Measurements from ENCODE around the gene TIMM29. TPM values are rescaled to one million over a fixed set of nuclear protein-coding genes. Genes with fewer than 3 reads are reported as not detected.

TIMM29 gene
- total RNA-seq, result 10 to 100 TPM; 25.7 to 36.3 (median 33.0) TPM

GRCh38 chr19:10928563-10929401 is at the start of gene TIMM29, which contains the start of gene YIPF2:
Gene TIMM29, plus strand, starts transcription at chr19:10928811. Its CDS starts 12 bp downstream, at chr19:10928823.
Gene YIPF2, minus strand, starts transcription at chr19:10928639. Its CDS starts 229 bp downstream, at chr19:10928410.
- TF ChIP-seq CTCF (IDR thresholded peaks at IDR 0.05), result no peak
- peak in 2 of 3 donors; percentile 12 to 47 for TF ChIP-seq POLR2AphosphoS5 (IDR thresholded peaks at IDR 0.05)
- no peak for TF ChIP-seq EP300 (IDR thresholded peaks at IDR 0.05)
- no peak for TF ChIP-seq POLR2A (IDR thresholded peaks at IDR 0.05)
- H3K36me3 ChIP-seq, result peaks cover 23% of the 10 kb centered on the region
- peak; percentile 97 to 98 for DNase-seq (ENCODE audit: low spot score in 2 of 2)
- peak within 1 kb of the TSS; percentile 92 for H3K27ac ChIP-seq
- peaks cover 34% of the 10 kb centered on the region for H3K4me1 ChIP-seq
- H3K4me3 ChIP-seq, result peak within 1 kb of the TSS; percentile 99
- no peaks in the 10 kb centered on the region for H3K9me3 ChIP-seq
- under 1% methylated on average over 36 of the region's 96 CpGs for WGBS
- no peaks in the 10 kb centered on the region for H3K27me3 ChIP-seq

DNA sequence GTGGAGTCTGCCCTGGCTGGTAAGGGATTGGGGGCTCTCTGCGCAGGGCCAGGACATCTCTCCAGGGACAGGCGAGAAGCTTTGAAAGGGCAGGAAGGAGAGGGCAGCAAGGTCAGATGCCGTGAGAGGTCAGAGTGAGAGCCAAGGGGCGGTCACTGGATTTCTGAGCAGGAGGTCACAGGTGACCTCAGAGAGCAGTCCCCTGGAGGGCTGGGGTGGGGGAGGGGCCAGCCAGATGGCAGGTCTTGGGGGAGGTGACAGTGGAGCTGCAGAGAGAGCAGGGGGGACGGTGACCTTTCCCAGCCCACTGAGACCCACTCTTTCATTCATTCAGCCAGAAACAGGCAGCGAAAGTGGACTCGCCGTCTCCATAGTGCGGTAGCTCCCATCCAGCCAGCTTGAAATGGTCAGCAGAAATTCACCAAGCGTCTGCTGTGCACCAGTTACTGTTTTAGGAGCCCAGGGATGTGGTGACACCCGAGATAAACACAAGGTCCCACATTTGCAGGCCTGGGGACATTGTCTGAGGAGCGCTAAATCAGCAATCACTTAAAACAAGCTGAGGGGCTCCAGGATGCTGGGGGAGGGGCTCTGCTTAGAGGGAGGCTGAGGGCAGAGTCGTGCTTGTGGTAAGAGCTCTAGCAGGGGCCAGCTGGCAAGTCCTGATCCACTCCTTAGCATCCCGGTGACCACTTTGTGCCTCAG is 47.1 kb upstream of the TIMM29 start:
- H3K36me3 ChIP-seq, result no peaks in the 10 kb centered on the region
- no peak overlapping the region for H3K4me3 ChIP-seq
- H3K27me3 ChIP-seq, result no peaks in the 10 kb centered on the region
- H3K27ac ChIP-seq, result no peak overlapping the region
- DNase-seq (ENCODE audit: low spot score in 2 of 2), result no peak
- no peaks in the 10 kb centered on the region for H3K9me3 ChIP-seq
- no peak for TF ChIP-seq POLR2A (IDR thresholded peaks at IDR 0.05)
- no peak for TF ChIP-seq CTCF (IDR thresholded peaks at IDR 0.05)
- TF ChIP-seq EP300 (IDR thresholded peaks at IDR 0.05), result no peak
- no peak for TF ChIP-seq POLR2AphosphoS5 (IDR thresholded peaks at IDR 0.05)
- 72% methylated on average over 10 of the region's 14 CpGs for WGBS
- peaks cover 42% of the 10 kb centered on the region for H3K4me1 ChIP-seq

DNA sequence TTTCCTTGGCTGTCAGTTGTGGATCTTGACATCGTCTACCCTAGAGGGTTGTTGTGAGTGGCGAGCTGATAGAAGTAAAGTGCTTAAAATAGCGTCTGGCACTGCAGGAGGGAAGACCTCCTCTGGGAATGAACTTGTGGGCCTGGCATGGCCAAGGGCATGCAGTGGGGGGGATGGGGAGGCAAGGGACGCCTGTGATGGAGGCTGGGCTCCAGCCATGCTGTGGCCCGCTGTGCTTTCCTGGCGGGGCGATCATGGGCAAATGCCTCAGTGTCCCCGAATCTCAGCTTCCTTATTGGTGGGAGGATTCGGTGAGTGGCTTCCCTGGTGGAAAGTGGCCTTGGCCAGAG is 46.5 kb upstream of the TIMM29 start:
- H3K36me3 ChIP-seq, result no peaks in the 10 kb centered on the region
- no peak overlapping the region for H3K27ac ChIP-seq
- H3K4me1 ChIP-seq, result peaks cover 42% of the 10 kb centered on the region
- 83% methylated on average over 9 of the region's 9 CpGs for WGBS
- H3K4me3 ChIP-seq, result no peak overlapping the region
- no peak for TF ChIP-seq EP300 (IDR thresholded peaks at IDR 0.05)
- TF ChIP-seq POLR2A (IDR thresholded peaks at IDR 0.05), result no peak
- no peak for TF ChIP-seq CTCF (IDR thresholded peaks at IDR 0.05)
- TF ChIP-seq POLR2AphosphoS5 (IDR thresholded peaks at IDR 0.05), result no peak
- H3K9me3 ChIP-seq, result no peaks in the 10 kb centered on the region
- no peaks in the 10 kb centered on the region for H3K27me3 ChIP-seq
- DNase-seq (ENCODE audit: low spot score in 2 of 2), result no peak

DNA sequence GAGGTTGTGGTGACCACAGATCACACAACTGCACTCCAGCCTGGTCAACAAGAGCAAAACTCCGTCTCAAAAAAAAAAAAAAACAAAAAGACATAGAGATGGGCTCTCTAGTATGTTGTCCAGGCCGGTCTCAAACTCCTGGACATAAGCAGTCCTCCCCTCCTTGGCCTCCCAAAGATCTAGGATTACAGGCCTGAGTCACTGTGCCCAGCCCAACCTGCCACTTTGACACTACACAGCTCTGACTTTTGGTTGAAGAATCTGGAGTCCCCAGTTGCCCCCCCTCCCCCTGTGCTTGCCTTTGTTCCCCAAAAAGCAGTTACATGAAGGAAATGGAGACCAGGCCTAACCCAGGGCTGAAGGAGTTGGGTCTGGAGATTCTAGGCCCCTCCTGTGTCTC is 44.3 kb upstream of the TIMM29 start:
- H3K4me1 ChIP-seq, result peaks cover 44% of the 10 kb centered on the region
- no peak for DNase-seq (ENCODE audit: low spot score in 2 of 2)
- H3K36me3 ChIP-seq, result no peaks in the 10 kb centered on the region
- H3K9me3 ChIP-seq, result no peaks in the 10 kb centered on the region
- WGBS, result 67% methylated on average over 2 of the region's 2 CpGs
- H3K4me3 ChIP-seq, result no peak overlapping the region
- H3K27ac ChIP-seq, result peak overlapping the region; percentile 7
- H3K27me3 ChIP-seq, result no peaks in the 10 kb centered on the region
- TF ChIP-seq EP300 (IDR thresholded peaks at IDR 0.05) (no peak), POLR2A (IDR thresholded peaks at IDR 0.05) (no peak), POLR2AphosphoS5 (IDR thresholded peaks at IDR 0.05) (no peak), CTCF (IDR thresholded peaks at IDR 0.05) (no peak)

All from suprapubic skin (tissue), 4 donors.